HG03108 (cell line): ENCODE measurements around the gene EPS8L2.
"Not testable (repeated sequence)": the region's sequence is repeated elsewhere in the genome, so short reads cannot be mapped to it uniquely, and the experiment has no call there.

Experiments
- ATAC-seq: cut with Tn5 transposase; IDR thresholded peaks from one replicate; pipeline ENCODE4 v1.9.1; 2021; ENCODE audit warnings: moderate library complexity; ENCODE audit not compliant: unreplicated experiment

Gene EPS8L2

GRCh38 chr11:724049-724777 is 18.2 kb downstream of the EPS8L2 start:
- ATAC-seq = no peak

DNA sequence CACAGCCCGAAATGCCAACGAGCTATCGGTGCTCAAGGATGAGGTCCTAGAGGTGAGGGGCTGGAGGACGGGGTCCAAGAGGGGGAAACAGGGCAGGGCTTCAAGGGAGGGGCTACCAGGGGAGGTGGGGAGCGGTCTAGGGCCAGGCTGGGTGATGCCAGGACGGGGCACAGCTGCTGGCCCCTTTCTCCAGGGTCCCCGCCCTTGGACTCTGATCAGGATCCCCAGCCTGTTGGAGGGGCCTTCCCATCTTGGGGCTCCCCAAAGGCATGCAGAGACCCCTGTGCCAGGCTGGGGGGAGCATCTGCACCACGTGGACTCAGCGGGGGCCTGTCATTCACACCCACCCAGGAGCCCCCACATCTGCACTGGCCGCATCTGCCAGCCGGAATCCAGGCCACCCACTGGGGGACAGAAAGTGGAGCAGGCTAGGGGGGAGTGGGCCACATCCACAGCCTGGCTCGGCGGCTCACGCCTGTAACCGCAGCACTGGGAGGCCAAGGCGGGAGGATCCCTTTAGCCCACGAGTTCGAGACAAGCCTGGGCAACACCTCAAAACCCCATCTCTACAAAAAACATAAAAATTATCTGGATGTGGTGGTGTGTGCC is 18.9 kb downstream of the EPS8L2 start:
- ATAC-seq = no peak

DNA sequence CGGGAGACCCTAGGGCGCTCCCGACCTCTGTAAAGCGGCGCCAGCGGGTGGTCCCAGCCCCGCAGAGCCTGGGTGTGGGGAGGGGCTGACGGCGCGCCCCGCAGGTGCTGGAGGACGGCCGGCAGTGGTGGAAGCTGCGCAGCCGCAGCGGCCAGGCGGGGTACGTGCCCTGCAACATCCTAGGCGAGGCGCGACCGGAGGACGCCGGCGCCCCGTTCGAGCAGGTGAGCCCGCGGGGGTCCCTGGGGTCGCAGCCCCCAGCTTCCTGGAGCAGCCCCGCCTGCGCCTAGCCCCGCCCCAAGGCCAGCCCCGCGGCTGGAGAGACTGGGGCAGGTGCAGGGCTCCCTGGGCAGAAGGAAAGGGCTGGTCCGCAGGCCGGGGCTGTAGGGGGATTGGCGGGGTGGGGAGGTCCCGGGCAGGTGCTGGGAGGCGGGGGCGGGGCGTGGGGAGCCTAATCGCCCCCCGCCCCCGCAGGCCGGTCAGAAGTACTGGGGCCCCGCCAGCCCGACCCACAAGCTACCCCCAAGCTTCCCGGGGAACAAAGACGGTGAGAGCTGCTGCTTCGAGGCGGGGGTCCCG is 19.7 kb downstream of the EPS8L2 start:
- no peak for ATAC-seq

DNA sequence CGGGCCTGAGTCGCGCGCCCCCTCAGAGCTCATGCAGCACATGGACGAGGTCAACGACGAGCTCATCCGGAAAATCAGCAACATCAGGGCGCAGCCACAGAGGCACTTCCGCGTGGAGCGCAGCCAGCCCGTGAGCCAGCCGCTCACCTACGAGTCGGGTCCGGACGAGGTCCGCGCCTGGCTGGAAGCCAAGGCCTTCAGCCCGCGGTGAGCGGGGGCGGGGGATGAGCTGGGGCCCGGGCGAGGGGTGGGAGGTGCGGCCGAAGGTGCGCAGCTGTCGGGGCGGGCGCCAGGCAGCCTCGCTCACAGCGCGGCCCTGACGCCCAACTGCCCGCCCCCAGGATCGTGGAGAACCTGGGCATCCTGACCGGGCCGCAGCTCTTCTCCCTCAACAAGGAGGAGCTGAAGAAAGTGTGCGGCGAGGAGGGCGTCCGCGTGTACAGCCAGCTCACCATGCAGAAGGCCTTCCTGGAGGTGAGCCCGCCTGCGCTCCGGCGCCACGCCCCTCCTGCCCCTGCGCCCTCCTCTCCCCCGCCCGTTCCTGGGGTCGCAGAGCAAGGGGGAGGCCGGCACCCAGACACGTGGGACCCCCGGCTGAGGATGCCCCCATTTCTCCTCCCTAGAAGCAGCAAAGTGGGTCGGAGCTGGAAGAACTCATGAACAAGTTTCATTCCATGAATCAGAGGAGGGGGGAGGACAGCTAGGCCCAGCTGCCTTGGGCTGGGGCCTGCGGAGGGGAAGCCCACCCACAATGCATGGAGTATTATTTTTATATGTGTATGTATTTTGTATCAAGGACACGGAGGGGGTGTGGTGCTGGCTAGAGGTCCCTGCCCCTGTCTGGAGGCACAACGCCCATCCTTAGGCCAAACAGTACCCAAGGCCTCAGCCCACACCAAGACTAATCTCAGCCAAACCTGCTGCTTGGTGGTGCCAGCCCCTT is 20.5 kb downstream of the EPS8L2 start:
- ATAC-seq = no peak

DNA sequence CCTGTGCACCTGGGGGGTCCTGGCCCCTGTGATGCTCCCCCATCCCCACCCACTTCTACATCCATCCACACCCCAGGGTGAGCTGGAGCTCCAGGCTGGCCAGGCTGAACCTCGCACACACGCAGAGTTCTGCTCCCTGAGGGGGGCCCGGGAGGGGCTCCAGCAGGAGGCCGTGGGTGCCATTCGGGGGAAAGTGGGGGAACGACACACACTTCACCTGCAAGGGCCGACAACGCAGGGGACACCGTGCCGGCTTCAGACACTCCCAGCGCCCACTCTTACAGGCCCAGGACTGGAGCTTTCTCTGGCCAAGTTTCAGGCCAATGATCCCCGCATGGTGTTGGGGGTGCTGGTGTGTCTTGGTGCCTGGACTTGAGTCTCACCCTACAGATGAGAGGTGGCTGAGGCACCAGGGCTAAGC is 21.3 kb downstream of the EPS8L2 start:
- ATAC-seq = no peak

DNA sequence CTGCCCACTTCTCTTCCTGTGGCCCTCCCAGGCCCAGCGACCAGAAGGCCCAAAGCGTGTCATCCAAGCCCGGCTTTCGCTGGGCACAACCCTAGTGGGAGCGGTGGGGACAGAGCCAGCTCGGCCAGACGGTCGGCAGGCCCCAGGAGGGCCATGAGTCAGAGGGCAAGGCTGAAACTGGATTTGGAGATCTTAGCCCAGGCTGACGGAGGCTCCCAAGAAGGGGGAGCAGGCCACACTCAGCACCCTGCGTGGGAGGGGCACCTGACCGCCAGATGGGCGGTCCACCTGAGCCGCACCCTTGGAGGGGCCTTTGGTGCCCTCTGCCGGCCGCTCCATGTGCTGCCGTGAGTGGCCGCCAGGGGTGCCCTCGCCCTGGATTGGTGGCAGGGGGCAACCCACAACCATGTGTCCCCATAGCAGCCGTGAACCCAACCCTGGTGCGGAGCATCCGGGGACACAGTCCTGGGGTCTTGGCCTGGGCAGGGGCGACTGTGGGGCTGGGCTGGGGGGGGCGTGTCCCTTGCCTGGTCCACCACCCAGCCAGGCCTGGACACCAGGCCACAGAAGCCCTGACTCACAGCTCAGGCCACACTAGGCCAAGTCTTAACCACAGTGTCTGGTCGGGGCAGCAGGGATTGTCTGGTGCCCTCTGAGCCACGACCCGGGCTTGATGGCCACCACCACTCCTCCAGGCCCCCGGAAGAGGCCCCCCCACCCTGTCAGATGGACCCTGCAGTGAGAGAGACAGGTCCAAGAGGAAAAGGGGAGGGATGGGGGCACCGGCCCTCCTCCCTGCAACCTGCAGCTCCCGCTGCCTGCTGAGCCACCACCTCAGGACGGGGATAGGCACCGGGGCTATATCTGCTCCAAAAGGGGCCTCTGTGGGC is 22.1 kb downstream of the EPS8L2 start:
- peak; percentile 57 for ATAC-seq

DNA sequence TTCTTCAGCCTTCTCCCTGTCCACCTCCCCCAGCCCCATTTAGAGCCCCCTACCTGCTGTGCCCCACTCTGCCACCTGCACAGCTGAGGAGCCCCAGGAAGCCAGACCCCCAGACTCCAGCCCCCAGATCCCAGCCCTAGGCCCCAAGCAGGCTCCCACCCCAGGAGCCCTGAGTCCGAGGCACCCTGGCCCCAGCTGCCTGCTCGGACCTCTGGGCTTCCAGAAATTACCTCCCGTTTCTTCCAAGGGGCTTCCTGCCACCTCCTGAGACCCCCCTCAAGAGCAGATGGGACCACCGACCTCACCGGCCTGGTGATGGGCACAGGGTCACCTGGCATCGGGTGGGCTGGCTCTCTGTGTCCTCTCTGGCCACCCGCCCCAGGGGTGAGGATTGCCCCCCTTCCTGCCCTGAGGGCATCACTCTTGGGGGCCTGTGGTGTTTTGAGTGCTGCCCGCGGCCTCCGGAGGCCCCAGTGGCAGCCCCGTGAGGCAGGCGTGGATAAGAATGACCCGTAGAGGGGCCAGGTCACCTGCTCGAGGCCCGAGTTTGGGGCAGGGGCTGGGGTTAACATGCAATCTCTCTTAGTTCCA is 23.0 kb downstream of the EPS8L2 start:
- no peak for ATAC-seq

- ATAC-seq = no peak
These were observed 23.6 kb downstream of the EPS8L2 start for GRCh38 chr11:729492-730074.

DNA sequence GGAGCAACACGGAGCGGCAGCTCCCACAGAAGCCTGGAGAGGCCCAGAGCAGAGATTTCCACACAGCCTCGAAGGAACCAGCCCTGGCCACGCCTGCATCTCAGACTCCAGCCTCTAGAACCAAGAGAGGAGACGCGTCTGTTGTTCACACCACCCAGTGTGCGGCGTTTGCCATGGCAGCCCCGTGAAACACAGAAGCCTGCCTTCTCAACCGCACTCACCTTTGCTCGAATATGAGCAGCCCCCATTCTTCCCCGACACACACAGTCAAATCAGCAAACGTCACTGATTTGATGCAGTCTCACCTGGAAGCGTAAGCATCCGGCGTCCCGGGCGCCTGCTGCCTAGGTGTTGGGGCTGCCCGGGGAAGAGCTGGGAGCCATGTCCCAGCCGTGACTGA is 27.0 kb downstream of the EPS8L2 start:
- ATAC-seq = no peak

- ATAC-seq = not testable (repeated sequence)
These were observed 28.5 kb downstream of the EPS8L2 start for GRCh38 chr11:734541-734940.

DNA sequence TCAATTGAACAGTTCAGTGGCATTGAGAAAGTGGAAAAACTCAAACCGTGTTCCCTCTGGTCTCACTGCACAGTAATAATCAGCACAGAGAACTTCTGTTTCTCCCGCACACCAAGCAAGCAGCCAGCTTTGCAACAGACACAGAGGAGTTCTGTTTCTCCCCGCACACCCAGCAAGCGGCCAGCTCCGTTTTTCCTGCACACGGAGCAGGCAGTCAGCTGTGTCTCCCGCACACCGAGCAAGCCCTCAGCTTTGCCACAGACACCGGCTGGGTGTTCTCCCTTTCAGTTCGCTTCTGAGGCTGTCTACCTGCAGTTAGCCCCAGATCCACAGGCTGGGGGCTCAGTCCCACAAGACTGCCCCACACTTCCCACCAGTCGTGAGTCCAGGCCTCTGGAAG is 31.3 kb downstream of the EPS8L2 start:
- ATAC-seq = no peak

- not testable (repeated sequence) for ATAC-seq
These were observed 31.9 kb downstream of the EPS8L2 start for GRCh38 chr11:737899-738298.

DNA sequence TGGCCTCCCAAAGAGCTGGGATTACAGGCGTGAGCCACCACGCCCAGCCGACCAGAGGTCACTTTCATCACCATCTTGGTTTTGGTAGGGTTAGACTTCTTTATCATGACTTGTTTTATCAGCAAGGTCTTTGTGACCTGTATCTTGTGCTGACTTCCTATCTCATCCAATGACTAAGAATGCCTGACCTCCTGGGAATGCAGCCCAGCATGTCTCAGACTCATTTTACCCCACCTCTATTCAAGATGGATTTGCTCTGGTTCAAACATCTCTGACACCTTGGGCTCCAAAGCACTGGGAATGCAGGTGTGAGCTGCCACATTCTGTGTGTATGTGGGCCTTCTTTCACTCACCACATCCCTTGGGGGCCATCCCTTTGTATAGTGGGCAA is 36.1 kb downstream of the EPS8L2 start:
- ATAC-seq = no peak

- ATAC-seq = no peak
These were observed 36.7 kb downstream of the EPS8L2 start for GRCh38 chr11:742571-743201.

GRCh38 chr11:745428-745827 is 39.4 kb downstream of the EPS8L2 start:
- ATAC-seq = no peak

GRCh38 chr11:746289-747157 is 40.5 kb downstream of the EPS8L2 start:
- no peak for ATAC-seq

DNA sequence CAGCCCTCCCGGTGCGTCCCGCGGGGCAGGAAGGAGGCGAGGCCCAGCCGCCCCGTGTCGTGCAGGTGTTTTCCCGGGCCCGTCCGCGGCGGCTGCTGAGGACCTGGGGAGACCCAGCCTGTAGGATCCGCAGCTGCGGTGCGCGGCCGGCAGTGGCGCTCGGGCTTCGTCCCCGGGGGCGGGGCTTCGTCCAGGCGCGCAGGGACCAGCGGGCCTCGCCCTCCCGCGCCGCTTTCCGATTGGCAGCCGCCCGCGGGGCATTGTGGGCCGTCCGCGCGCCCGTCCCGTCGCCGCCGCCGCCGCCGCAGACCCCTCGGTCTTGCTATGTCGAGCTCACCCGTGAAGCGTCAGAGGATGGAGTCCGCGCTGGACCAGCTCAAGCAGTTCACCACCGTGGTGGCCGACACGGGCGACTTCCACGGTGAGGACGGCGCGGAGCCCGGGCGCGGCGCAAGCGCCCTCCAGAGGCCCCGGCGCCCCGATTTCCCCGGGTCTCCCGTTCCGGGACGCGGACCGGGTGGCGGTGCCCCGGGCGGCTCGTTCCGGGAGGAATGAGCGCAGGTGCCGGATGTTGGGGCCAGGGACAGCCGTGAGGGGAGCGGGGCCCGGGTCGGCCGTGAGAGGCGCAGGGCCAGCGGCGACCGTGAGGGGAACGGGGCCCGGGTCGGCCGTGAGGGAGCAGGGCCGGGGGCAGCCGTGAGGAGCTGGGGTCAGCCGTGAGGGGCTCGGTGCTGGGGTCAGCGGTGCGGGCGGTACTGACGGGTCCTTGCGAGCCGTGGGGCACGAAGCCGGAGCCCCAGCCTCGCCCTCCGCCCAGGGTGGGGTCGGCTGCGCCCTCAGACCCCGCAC is 41.4 kb downstream of the EPS8L2 start, which contains the start of gene TALDO1:
TSS of gene TALDO1 (plus strand) at position 307 of the 849 bp plus-strand sequence. CDS start at position 325, 18 bp downstream.
- ATAC-seq = peak; percentile 90
